Measurements from ENCODE around the gene CNMD.

- TF ChIP-seq CTCF (IDR thresholded peaks at IDR 0.05; ENCODE audit: control extremely low read depth in 1 of 3, insufficient read depth in 1 of 3, low read depth in 1 of 3, low read length in 3 of 3) (no peak), RXRA (IDR thresholded peaks at IDR 0.05; ENCODE audit: insufficient read depth, low read depth, low read length) (no peak), E2F6 (IDR thresholded peaks at IDR 0.05) (no peak), TAF1 (IDR thresholded peaks at IDR 0.05; ENCODE audit: low read depth, low read length) (no peak), RAD21 (IDR thresholded peaks at IDR 0.05 in 1 of 2, conservative IDR thresholded peaks at IDR 0.05 in 1 of 2; ENCODE audit: low read depth in 2 of 2, low read length in 2 of 2) (no peak), FOSL1 (IDR thresholded peaks at IDR 0.05; ENCODE audit: insufficient read depth, low read depth, low read length) (no peak), CHD2 (IDR thresholded peaks at IDR 0.05; ENCODE audit: low read length) (no peak), TEAD4 (IDR thresholded peaks at IDR 0.05; ENCODE audit: low read depth, low read length) (no peak), SP1 (IDR thresholded peaks at IDR 0.05; ENCODE audit: low read depth, low read length) (no peak)
These were observed 41.0 kb upstream of the CNMD start for GRCh38 chr13:52780611-52781010.

Measured in H1 (cell line).